HepG2 (cell line): Measurements from ENCODE around the gene RNU1-2. TPM values are rescaled to one million over a fixed set of nuclear protein-coding genes. Genes with fewer than 3 reads are reported as not detected.

Source experiments
- ATAC-seq: fragments of 200-7000 bp; cut with Tn5 transposase; 3 replicates; pipeline ENCODE4 v1.9.1; 2020; ENCODE audit warnings: mild to moderate bottlenecking, moderate library complexity
- BruUV-seq: library from RNA; stranded (reverse); fragments of 400-500 nt; replicated peaks from 2 replicates; lab custom pipeline; 2021; lab: Mats Ljungman, UMichigan
- CTCF ChIA-PET: fragments of 300-600 bp; formaldehyde crosslinking; extraction: SDS; loops from one replicate; lab custom pipeline; 2021; ENCODE audit warnings: low total read pairs, inconsistent platforms, low intra/inter-chr PET ratio; lab: Yijun Ruan, JAX
- POLR2A ChIA-PET: fragments of 350-600 bp; sonication (Branson Sonifier 250); formaldehyde crosslinking; loops from one replicate; lab custom pipeline; 2020; ENCODE audit warnings: antibody characterized with exemption, inconsistent platforms; lab: Yijun Ruan, JAX
- DNase-seq: peaks from one replicate; pipeline ENCODE4 v3.0.0-alpha.2; 2015; ENCODE audit warnings: low spot score
- FAIRE-seq: peaks from 3 replicates; lab custom pipeline; 2011; peaks lifted over from hg19 to GRCh38; lab: Jason Lieb, UNC
- H2AFZ ChIP-seq: one replicate; pipeline ENCODE4 v1.6.1; 2011; ENCODE audit warnings: low read length, inconsistent platforms
- H3K27ac ChIP-seq: fragments of 300-600 bp; 3 replicates; pipeline ENCODE4 v1.8.0; 2011; ENCODE audit warnings: mixed run types, mild to moderate bottlenecking, mixed read lengths, low read length, inconsistent platforms; ENCODE audit not compliant: insufficient read depth; ENCODE audit errors: extremely low read length
- H3K27me3 ChIP-seq, 2 experiments: fragments of 200-600 bp in 1 of 2; 2 replicates in 1 of 2; 3 replicates in 1 of 2; pipeline versions ENCODE4 v1.6.0 to v1.8.0; 2011; ENCODE audit warnings: low read length in 2 of 2, mild to moderate bottlenecking in 2 of 2, moderate library complexity in 2 of 2, inconsistent platforms in 1 of 2; ENCODE audit not compliant: insufficient read depth in 2 of 2, control insufficient read depth in 1 of 2
- H3K36me3 ChIP-seq, 2 experiments: fragments of 200-600 bp in 1 of 2; replicated peaks in 1 of 2; 2 replicates in 1 of 2; 3 replicates in 1 of 2; pipeline versions ENCODE4 v1.5.1 to v1.8.0; 2011; ENCODE audit warnings: low read length in 2 of 2, inconsistent platforms in 1 of 2; ENCODE audit not compliant: insufficient read depth in 2 of 2, control insufficient read depth in 1 of 2
- H3K4me1 ChIP-seq: 2 replicates; pipeline ENCODE4 v1.5.1; 2012; ENCODE audit warnings: low read length, inconsistent platforms; ENCODE audit not compliant: insufficient read depth
- H3K4me2 ChIP-seq: 2 replicates; pipeline ENCODE4 v1.6.0; 2011; ENCODE audit warnings: low read depth, low read length, inconsistent platforms
- H3K4me3 ChIP-seq, 3 experiments: fragments of 200-600 bp in 1 of 3; sonication (generic), shearing (Covaris generic) in 1 of 3; replicated peaks in 1 of 3; 2 replicates each; pipeline ENCODE4 v1.5.1; 2011 to 2016; ENCODE audit warnings: low read length in 3 of 3, inconsistent platforms in 2 of 3, low read depth in 2 of 3, mild to moderate bottlenecking in 2 of 3, control low read depth in 1 of 3, mixed read lengths in 1 of 3; ENCODE audit not compliant: insufficient read depth in 1 of 3
- H3K79me2 ChIP-seq: one replicate; pipeline ENCODE4 v1.6.1; 2011; ENCODE audit warnings: low read length, inconsistent platforms; ENCODE audit not compliant: insufficient read depth
- H3K9ac ChIP-seq: 2 replicates; pipeline ENCODE4 v1.6.0; 2011; ENCODE audit warnings: mild to moderate bottlenecking, low read depth, low read length, inconsistent platforms; ENCODE audit not compliant: insufficient read depth
- H3K9me3 ChIP-seq: 2 replicates; pipeline ENCODE4 v1.5.1; 2012; ENCODE audit warnings: mild to moderate bottlenecking, low read length
- H4K20me1 ChIP-seq: 2 replicates; pipeline ENCODE4 v1.6.0; 2011; ENCODE audit warnings: inconsistent platforms, mild to moderate bottlenecking, low read length, moderate library complexity; ENCODE audit not compliant: insufficient read depth
- ISX ChIP-seq: sonication (generic); formaldehyde crosslinking; conservative IDR thresholded peaks from 2 replicates; pipeline ENCODE4 v1.5.0; 2020; ENCODE audit warnings: missing genetic modification reagents
- JUNB ChIP-seq: sonication (generic); formaldehyde crosslinking; IDR thresholded peaks from 2 replicates; pipeline ENCODE4 v1.8.0; 2022; ENCODE audit warnings: missing genetic modification reagents, mild to moderate bottlenecking, borderline replicate concordance
- MAFK ChIP-seq, 2 experiments: IDR thresholded peaks in 1 of 2; conservative IDR thresholded peaks in 1 of 2; 2 replicates each; pipeline ENCODE4 v1.6.1; 2011; ENCODE audit warnings: improper control_type of control experiment in 2 of 2, low read length in 2 of 2
- POLR2G ChIP-seq: fragments of 200-400 bp; formaldehyde crosslinking; IDR thresholded peaks from 2 replicates; pipeline ENCODE4 v1.6.1; 2018; ENCODE audit warnings: mild to moderate bottlenecking, low read depth, low read length, moderate library complexity
- THAP11 ChIP-seq: IDR thresholded peaks from 2 replicates; pipeline ENCODE4 v1.6.1; 2016; ENCODE audit warnings: missing biosample characterization, missing genetic modification reagents
- TP53 ChIP-seq: sonication (generic); formaldehyde crosslinking; conservative IDR thresholded peaks from 2 replicates; pipeline ENCODE4 v1.4.0; 2020; ENCODE audit warnings: missing genetic modification reagents
- U2AF2 ChIP-seq: fragments of 200-400 bp; formaldehyde crosslinking; IDR thresholded peaks from 2 replicates; pipeline ENCODE4 v1.6.1; 2017; ENCODE audit warnings: low read depth, mild to moderate bottlenecking, low read length
- ZFP36L1 ChIP-seq: sonication (generic); formaldehyde crosslinking; IDR thresholded peaks from 2 replicates; pipeline ENCODE4 v1.8.0; 2022; ENCODE audit warnings: mild to moderate bottlenecking, missing genetic modification reagents, moderate library complexity
- ZMYM3 ChIP-seq: sonication (generic); formaldehyde crosslinking; IDR thresholded peaks from 2 replicates; pipeline ENCODE4 v1.5.1; 2020; ENCODE audit warnings: mild to moderate bottlenecking, missing genetic modification reagents
- ZNF326 ChIP-seq: sonication (generic); formaldehyde crosslinking; IDR thresholded peaks from 2 replicates; pipeline ENCODE4 v1.4.0; 2020; ENCODE audit warnings: missing genetic modification reagents, borderline replicate concordance
- ZNF572 ChIP-seq: sonication (generic); formaldehyde crosslinking; IDR thresholded peaks from 2 replicates; pipeline ENCODE4 v1.5.1; 2020; ENCODE audit warnings: mild to moderate bottlenecking, missing genetic modification reagents
- ZNF878 ChIP-seq: sonication (generic); formaldehyde crosslinking; IDR thresholded peaks from 2 replicates; pipeline ENCODE4 v1.8.1; 2023; ENCODE audit warnings: mild to moderate bottlenecking, missing genetic modification reagents, moderate library complexity
- WGBS: methylation state at CpG from one replicate; pipeline ENCODE4 v1.1.6; 2017; ENCODE audit warnings: low lambda C conversion rate; 5-methylcytosine and 5-hydroxymethylcytosine counted together
- in situ Hi-C: cut with HindIII; loops from 2 replicates; pipeline ENCODE4 v1.10.0; 2017; ENCODE audit warnings: low pct_unique_long_range_greater_than_20kb; ENCODE audit not compliant: extremely low pct_ligation_motif_present
- intact Hi-C: fragments of 100-400 bp; cut with micrococcal nuclease; formaldehyde crosslinking; loops from one replicate; pipeline ENCODE4 v1.10.0; 2022; ENCODE audit not compliant: unreplicated experiment
- polyA plus RNA-seq, 8 experiments: library from polyadenylated mRNA; depleted of rRNA in 3 of 8; stranded (reverse) in 7 of 8; unstranded in 1 of 8; fragments of >200 nt; fragmentation: Illumina TruSeq in 4 of 8; extraction: Trizol in 4 of 8; gene quantifications; 2 replicates each; pipeline versions ENCODE4 v1.2.1 to v1.2.3, GENCODE V29; 2011 to 2016; ENCODE audit warnings: low read depth in 4 of 8, missing spikeins in 1 of 8, mixed read lengths in 1 of 8; ENCODE audit not compliant: insufficient read depth in 1 of 8
- total RNA-seq, 5 experiments: library from RNA; depleted of rRNA; stranded (reverse); fragments of >200 nt; fragmentation: Illumina TruSeq; extraction: Trizol; gene quantifications; 2 replicates each; pipeline ENCODE4 v1.2.3, GENCODE V29; 2016; ENCODE audit warnings: low read depth in 1 of 5
- TF ChIP-seq, protein P1 (sequence below): sonication (generic); formaldehyde crosslinking; IDR thresholded peaks from 2 replicates; pipeline ENCODE4 v1.4.0; 2020; ENCODE audit warnings: missing genetic modification reagents, borderline replicate concordance
- TF ChIP-seq, protein P2 (sequence below): sonication (generic); formaldehyde crosslinking; IDR thresholded peaks from 2 replicates; pipeline ENCODE4 v1.4.0; 2020; ENCODE audit warnings: missing genetic modification reagents, borderline replicate concordance
- TF ChIP-seq, protein P3 (sequence below): sonication (generic); formaldehyde crosslinking; IDR thresholded peaks from 2 replicates; pipeline ENCODE4 v1.9.0; 2022; ENCODE audit warnings: missing genetic modification reagents, mild to moderate bottlenecking, borderline replicate concordance
- TF ChIP-seq, protein P4 (sequence below): IDR thresholded peaks from 2 replicates; pipeline ENCODE4 v1.6.1; 2016; ENCODE audit warnings: missing genetic modification reagents, missing compliant biosample characterization

The RNU1-2 gene
- total and polyA plus RNA-seq, 2 of the 13 experiments (the other 11 are each of a cell fraction or from before 2014, with no cell fraction given) = under 0.01 to 11,018 TPM

DNA sequence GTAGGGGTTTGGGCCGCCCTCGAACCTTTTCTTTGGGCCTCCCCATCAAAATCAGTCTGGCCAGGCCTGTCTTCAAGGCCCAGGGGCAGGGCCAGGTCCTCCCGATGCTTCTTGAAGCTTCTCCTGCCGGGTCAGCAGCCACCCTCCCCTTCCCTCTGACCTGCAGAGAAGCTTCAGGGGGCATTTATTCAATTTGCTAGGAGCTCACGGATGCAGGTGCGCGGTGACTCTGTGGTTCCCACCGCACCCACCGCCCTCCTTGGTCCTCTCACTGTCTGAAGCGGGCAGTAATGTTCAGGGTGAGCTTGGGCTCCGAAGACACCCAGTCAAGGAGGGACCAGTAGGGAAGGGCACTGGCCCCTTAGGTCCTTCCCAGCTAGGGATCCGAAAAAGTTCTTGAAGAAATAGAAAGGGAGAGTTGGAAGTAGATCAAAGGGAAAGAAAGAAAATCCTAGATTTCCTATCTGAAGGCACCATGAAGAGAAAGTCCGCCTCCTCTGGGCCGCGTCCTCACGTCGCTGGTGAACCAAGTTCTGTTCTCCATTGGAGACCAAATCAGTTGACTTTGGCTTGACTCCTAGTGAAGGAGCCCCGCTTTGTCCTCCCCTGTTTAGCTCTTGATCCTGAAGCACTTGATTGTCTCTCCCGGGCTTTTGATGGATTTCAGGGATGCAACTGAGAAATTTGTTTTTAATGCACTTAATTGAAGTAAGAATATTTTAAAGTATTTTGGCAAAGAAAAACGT is 8.7 kb upstream of the RNU1-2 start:
- H3K79me2 ChIP-seq = no peaks in the 10 kb centered on the region
- WGBS = 59% methylated on average over 20 of the region's 20 CpGs
- H3K9me3 ChIP-seq = no peaks in the 10 kb centered on the region
- DNase-seq (no peak), ATAC-seq (no peak), FAIRE-seq (no peak)
- intact Hi-C loops = no loop called here
- no peak overlapping the region for H3K4me2 ChIP-seq
- no peaks in the 10 kb centered on the region for H3K36me3 ChIP-seq
- H3K9ac ChIP-seq = no peak overlapping the region
- no peak overlapping the region for H3K4me3 ChIP-seq
- peaks cover 21% of the 10 kb centered on the region for H3K4me1 ChIP-seq
- ChIA-PET CTCF (no interaction called here), POLR2A (no interaction called here)
- H3K27me3 ChIP-seq = peaks cover 0 to 11% of the 10 kb centered on the region in 2 experiments; a peak in 2 of 5 replicates
- no peak overlapping the region for H3K27ac ChIP-seq
- in situ Hi-C loops = no loop called here
- no peak overlapping the region for H2AFZ ChIP-seq
- H4K20me1 ChIP-seq = no peaks in the 10 kb centered on the region
- BruUV-seq = no TSS peak
- TF ChIP-seq ZNF572 (no peak), ISX (no peak), JUNB (CRISPR knock-in tag) (no peak), ZMYM3 (CRISPR knock-in tag) (no peak), U2AF2 (no peak), MAFK (conservative IDR thresholded peaks at IDR 0.05 in 1 of 2, IDR thresholded peaks at IDR 0.05 in 1 of 2; ENCODE audit: low read length in 2 of 2) (no peak), TP53 (no peak), ZFP36L1 (no peak), ZNF326 (CRISPR knock-in tag) (no peak), POLR2G (no peak), THAP11 (CRISPR knock-in tag) (no peak), ZNF878 (no peak)
- TF ChIP-seq, protein P1, sequence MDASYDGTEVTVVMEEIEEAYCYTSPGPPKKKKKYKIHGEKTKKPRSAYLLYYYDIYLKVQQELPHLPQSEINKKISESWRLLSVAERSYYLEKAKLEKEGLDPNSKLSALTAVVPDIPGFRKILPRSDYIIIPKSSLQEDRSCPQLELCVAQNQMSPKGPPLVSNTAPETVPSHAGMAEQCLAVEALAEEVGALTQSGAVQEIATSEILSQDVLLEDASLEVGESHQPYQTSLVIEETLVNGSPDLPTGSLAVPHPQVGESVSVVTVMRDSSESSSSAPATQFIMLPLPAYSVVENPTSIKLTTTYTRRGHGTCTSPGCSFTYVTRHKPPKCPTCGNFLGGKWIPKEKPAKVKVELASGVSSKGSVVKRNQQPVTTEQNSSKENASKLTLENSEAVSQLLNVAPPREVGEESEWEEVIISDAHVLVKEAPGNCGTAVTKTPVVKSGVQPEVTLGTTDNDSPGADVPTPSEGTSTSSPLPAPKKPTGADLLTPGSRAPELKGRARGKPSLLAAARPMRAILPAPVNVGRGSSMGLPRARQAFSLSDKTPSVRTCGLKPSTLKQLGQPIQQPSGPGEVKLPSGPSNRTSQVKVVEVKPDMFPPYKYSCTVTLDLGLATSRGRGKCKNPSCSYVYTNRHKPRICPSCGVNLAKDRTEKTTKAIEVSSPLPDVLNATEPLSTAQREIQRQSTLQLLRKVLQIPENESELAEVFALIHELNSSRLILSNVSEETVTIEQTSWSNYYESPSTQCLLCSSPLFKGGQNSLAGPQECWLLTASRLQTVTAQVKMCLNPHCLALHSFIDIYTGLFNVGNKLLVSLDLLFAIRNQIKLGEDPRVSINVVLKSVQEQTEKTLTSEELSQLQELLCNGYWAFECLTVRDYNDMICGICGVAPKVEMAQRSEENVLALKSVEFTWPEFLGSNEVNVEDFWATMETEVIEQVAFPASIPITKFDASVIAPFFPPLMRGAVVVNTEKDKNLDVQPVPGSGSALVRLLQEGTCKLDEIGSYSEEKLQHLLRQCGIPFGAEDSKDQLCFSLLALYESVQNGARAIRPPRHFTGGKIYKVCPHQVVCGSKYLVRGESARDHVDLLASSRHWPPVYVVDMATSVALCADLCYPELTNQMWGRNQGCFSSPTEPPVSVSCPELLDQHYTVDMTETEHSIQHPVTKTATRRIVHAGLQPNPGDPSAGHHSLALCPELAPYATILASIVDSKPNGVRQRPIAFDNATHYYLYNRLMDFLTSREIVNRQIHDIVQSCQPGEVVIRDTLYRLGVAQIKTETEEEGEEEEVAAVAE = no peak
- TF ChIP-seq, protein P2, sequence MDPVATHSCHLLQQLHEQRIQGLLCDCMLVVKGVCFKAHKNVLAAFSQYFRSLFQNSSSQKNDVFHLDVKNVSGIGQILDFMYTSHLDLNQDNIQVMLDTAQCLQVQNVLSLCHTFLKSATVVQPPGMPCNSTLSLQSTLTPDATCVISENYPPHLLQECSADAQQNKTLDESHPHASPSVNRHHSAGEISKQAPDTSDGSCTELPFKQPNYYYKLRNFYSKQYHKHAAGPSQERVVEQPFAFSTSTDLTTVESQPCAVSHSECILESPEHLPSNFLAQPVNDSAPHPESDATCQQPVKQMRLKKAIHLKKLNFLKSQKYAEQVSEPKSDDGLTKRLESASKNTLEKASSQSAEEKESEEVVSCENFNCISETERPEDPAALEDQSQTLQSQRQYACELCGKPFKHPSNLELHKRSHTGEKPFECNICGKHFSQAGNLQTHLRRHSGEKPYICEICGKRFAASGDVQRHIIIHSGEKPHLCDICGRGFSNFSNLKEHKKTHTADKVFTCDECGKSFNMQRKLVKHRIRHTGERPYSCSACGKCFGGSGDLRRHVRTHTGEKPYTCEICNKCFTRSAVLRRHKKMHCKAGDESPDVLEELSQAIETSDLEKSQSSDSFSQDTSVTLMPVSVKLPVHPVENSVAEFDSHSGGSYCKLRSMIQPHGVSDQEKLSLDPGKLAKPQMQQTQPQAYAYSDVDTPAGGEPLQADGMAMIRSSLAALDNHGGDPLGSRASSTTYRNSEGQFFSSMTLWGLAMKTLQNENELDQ (CRISPR knock-in tag) = no peak
- TF ChIP-seq, protein P3, sequence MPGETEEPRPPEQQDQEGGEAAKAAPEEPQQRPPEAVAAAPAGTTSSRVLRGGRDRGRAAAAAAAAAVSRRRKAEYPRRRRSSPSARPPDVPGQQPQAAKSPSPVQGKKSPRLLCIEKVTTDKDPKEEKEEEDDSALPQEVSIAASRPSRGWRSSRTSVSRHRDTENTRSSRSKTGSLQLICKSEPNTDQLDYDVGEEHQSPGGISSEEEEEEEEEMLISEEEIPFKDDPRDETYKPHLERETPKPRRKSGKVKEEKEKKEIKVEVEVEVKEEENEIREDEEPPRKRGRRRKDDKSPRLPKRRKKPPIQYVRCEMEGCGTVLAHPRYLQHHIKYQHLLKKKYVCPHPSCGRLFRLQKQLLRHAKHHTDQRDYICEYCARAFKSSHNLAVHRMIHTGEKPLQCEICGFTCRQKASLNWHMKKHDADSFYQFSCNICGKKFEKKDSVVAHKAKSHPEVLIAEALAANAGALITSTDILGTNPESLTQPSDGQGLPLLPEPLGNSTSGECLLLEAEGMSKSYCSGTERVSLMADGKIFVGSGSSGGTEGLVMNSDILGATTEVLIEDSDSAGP = no peak
- TF ChIP-seq, protein P4, sequence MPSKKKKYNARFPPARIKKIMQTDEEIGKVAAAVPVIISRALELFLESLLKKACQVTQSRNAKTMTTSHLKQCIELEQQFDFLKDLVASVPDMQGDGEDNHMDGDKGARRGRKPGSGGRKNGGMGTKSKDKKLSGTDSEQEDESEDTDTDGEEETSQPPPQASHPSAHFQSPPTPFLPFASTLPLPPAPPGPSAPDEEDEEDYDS = no peak
